ENCODE results near the gene NDUFA8. TPM values are rescaled to one million over a fixed set of nuclear protein-coding genes. Genes with fewer than 3 reads are reported as not detected.

NDUFA8 gene
- total and polyA plus RNA-seq, 2 experiments from 2014 or later, result 36.6 to 144 TPM

- Histone ChIP-seq H3K36me3 (ENCODE audit: insufficient read depth) (no peaks in the 10 kb centered on the region), H3K9me2 (ENCODE audit: insufficient read depth) (no peaks in the 10 kb centered on the region), H3F3A (replicated peaks; ENCODE audit: low read depth) (no peaks in the 10 kb centered on the region), H3K4me2 (peak overlapping the region; percentile 89), H3K27me3 (ENCODE audit: insufficient read depth) (peaks cover 34% of the 10 kb centered on the region), H2AFZ (no peak overlapping the region), H3K4me1 (ENCODE audit: insufficient read depth) (peaks cover 28% of the 10 kb centered on the region), H3K27ac (ENCODE audit: low read depth) (no peak overlapping the region), H3K79me2 (replicated peaks; ENCODE audit: insufficient read depth) (no peaks in the 10 kb centered on the region), H3K4me3 (peak overlapping the region; percentile 77), H4K20me1 (replicated peaks; ENCODE audit: insufficient read depth) (no peaks in the 10 kb centered on the region)
- H3K27ac Mint-ChIP-seq, result no peak overlapping the region
- TF ChIP-seq EZH2 (IDR thresholded peaks at IDR 0.05; ENCODE audit: low read depth, unreplicated experiment) (no peak), EZH2phosphoT487 (IDR thresholded peaks at IDR 0.05; ENCODE audit: unreplicated experiment) (no peak), CREB1 (CRISPR knock-in tag; IDR thresholded peaks at IDR 0.05; ENCODE audit: low read depth) (no peak), STAT1 (IDR thresholded peaks at IDR 0.05; ENCODE audit: unreplicated experiment) (no peak), NANOG (IDR thresholded peaks at IDR 0.05; ENCODE audit: borderline replicate concordance) (no peak)
- TF ChIP-seq, protein P1, sequence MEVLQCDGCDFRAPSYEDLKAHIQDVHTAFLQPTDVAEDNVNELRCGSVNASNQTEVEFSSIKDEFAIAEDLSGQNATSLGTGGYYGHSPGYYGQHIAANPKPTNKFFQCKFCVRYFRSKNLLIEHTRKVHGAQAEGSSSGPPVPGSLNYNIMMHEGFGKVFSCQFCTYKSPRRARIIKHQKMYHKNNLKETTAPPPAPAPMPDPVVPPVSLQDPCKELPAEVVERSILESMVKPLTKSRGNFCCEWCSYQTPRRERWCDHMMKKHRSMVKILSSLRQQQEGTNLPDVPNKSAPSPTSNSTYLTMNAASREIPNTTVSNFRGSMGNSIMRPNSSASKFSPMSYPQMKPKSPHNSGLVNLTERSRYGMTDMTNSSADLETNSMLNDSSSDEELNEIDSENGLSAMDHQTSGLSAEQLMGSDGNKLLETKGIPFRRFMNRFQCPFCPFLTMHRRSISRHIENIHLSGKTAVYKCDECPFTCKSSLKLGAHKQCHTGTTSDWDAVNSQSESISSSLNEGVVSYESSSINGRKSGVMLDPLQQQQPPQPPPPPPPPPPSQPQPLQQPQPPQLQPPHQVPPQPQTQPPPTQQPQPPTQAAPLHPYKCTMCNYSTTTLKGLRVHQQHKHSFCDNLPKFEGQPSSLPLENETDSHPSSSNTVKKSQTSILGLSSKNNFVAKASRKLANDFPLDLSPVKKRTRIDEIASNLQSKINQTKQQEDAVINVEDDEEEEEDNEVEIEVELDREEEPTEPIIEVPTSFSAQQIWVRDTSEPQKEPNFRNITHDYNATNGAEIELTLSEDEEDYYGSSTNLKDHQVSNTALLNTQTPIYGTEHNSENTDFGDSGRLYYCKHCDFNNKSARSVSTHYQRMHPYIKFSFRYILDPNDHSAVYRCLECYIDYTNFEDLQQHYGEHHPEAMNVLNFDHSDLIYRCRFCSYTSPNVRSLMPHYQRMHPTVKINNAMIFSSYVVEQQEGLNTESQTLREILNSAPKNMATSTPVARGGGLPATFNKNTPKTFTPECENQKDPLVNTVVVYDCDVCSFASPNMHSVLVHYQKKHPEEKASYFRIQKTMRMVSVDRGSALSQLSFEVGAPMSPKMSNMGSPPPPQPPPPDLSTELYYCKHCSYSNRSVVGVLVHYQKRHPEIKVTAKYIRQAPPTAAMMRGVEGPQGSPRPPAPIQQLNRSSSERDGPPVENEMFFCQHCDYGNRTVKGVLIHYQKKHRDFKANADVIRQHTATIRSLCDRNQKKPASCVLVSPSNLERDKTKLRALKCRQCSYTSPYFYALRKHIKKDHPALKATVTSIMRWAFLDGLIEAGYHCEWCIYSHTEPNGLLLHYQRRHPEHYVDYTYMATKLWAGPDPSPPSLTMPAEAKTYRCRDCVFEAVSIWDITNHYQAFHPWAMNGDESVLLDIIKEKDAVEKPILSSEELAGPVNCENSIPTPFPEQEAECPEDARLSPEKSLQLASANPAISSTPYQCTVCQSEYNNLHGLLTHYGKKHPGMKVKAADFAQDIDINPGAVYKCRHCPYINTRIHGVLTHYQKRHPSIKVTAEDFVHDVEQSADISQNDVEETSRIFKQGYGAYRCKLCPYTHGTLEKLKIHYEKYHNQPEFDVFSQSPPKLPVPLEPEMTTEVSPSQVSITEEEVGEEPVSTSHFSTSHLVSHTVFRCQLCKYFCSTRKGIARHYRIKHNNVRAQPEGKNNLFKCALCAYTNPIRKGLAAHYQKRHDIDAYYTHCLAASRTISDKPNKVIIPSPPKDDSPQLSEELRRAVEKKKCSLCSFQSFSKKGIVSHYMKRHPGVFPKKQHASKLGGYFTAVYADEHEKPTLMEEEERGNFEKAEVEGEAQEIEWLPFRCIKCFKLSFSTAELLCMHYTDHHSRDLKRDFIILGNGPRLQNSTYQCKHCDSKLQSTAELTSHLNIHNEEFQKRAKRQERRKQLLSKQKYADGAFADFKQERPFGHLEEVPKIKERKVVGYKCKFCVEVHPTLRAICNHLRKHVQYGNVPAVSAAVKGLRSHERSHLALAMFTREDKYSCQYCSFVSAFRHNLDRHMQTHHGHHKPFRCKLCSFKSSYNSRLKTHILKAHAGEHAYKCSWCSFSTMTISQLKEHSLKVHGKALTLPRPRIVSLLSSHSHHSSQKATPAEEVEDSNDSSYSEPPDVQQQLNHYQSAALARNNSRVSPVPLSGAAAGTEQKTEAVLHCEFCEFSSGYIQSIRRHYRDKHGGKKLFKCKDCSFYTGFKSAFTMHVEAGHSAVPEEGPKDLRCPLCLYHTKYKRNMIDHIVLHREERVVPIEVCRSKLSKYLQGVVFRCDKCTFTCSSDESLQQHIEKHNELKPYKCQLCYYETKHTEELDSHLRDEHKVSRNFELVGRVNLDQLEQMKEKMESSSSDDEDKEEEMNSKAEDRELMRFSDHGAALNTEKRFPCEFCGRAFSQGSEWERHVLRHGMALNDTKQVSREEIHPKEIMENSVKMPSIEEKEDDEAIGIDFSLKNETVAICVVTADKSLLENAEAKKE (CRISPR knock-in tag; IDR thresholded peaks at IDR 0.05), result no peak
- TF ChIP-seq, protein P2, sequence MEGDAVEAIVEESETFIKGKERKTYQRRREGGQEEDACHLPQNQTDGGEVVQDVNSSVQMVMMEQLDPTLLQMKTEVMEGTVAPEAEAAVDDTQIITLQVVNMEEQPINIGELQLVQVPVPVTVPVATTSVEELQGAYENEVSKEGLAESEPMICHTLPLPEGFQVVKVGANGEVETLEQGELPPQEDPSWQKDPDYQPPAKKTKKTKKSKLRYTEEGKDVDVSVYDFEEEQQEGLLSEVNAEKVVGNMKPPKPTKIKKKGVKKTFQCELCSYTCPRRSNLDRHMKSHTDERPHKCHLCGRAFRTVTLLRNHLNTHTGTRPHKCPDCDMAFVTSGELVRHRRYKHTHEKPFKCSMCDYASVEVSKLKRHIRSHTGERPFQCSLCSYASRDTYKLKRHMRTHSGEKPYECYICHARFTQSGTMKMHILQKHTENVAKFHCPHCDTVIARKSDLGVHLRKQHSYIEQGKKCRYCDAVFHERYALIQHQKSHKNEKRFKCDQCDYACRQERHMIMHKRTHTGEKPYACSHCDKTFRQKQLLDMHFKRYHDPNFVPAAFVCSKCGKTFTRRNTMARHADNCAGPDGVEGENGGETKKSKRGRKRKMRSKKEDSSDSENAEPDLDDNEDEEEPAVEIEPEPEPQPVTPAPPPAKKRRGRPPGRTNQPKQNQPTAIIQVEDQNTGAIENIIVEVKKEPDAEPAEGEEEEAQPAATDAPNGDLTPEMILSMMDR (conservative IDR thresholded peaks at IDR 0.05; ENCODE audit: low read depth in 2 of 2), result peak in 1 of 2 experiments; percentile 23; a peak in 1 of 4 replicates
- ATAC-seq (peak; percentile 2; the same call in 1 of the 3 replicates), DNase-seq (ENCODE audit: low spot score) (no peak)
- H3K9me3 Mint-ChIP-seq, result no peaks in the 10 kb centered on the region; the same call in 2 of the 3 replicates
- H3K4me1 Mint-ChIP-seq, result peaks cover 32% of the 10 kb centered on the region
- peak overlapping the region; percentile 59; the same call in 2 of the 3 replicates for H3K4me3 Mint-ChIP-seq
- H3K36me3 Mint-ChIP-seq (ENCODE audit: low read depth), result no peaks in the 10 kb centered on the region
- peaks cover 50% of the 10 kb centered on the region for H3K27me3 Mint-ChIP-seq (ENCODE audit: insufficient read depth, low read depth, poor library complexity)
These were observed 32.2 kb downstream of the NDUFA8 start for GRCh38 chr9:122127396-122127798.

Data from GM23338 (cell line).